AG09309 (cell line): ENCODE measurements around the gene USP3.
A peak's percentile ranks its signal among the peaks of the same experiment; 100 is the strongest.

Experiments used
- DNase-seq: peaks from one replicate; pipeline ENCODE4 v3.0.0-alpha.2; 2010; ENCODE audit warnings: low read depth
- H3K4me3 ChIP-seq: 2 replicates; pipeline ENCODE4 v1.5.1; 2011; ENCODE audit warnings: mild to moderate bottlenecking, low read depth, low read length, moderate library complexity; ENCODE audit not compliant: control insufficient read depth
- CTCF ChIP-seq: IDR thresholded peaks from 2 replicates; pipeline ENCODE4 v1.5.1; 2011; ENCODE audit warnings: mild to moderate bottlenecking, low read depth, low read length, inconsistent platforms; ENCODE audit not compliant: insufficient read depth, control insufficient read depth; ENCODE audit errors: missing control alignments

The USP3 gene

GRCh38 chr15:63501256-63502089, 2.9 kb upstream of the USP3 start:
- H3K4me3 ChIP-seq: peak overlapping the region; percentile 24
- TF ChIP-seq CTCF: no peak
- DNase-seq: peak; percentile 85

GRCh38 chr15:63502137-63502766, 2.1 kb upstream of the USP3 start:
- no peak for DNase-seq
- no peak for TF ChIP-seq CTCF
- H3K4me3 ChIP-seq: no peak overlapping the region

- DNase-seq: peak; percentile 93
- no peak for TF ChIP-seq CTCF
- peak overlapping the region; percentile 64 for H3K4me3 ChIP-seq
Measured at GRCh38 chr15:63502843-63503738, 1.3 kb upstream of the USP3 start.

DNA sequence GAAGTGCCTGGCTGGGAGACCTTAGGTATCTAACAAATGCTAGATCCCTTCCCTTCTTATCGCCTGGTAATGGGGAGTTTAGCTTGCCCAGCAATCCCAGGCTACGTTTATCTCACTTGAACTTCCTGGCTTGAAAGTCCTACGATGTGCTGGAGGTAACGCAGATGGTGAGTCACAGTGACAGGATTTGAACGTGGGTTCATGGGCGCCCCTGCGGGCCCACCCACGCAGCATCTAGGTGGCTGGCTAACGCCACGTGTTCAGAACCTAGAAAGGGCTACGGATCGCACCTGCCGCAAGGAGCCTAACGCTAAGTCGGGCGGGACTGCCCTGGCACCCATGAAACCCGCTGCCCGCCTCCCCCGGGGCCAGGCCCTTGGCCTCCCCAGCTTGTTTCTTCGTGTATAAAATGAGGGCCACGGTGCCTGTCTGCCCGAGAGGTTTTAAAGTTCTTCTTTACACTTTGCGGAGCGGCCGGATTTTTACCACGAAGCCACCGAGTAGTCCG, 600 bp upstream of the USP3 start:
- no peak for DNase-seq
- H3K4me3 ChIP-seq: peak overlapping the region; percentile 64

GRCh38 chr15:63504979-63505841, 817 bp downstream of the USP3 start:
- no peak for DNase-seq
- peak overlapping the region; percentile 63 for H3K4me3 ChIP-seq
- TF ChIP-seq CTCF: peak; percentile 13

More for the DNA sequence above, 600 bp upstream of the USP3 start:
- TF ChIP-seq CTCF: no peak

- DNase-seq: no peak
- peak overlapping the region; percentile 63 for H3K4me3 ChIP-seq
- TF ChIP-seq CTCF: no peak
Measured at GRCh38 chr15:63505842-63506222, 1.4 kb downstream of the USP3 start.
